ENCODE results near the gene PATJ. TPM values are rescaled to one million over a fixed set of nuclear protein-coding genes. Genes with fewer than 3 reads are reported as not detected.

PATJ gene
- polyA plus RNA-seq, 1 of the 3 experiments (the other 2 are of a cell fraction), result 3.0 TPM

DNA sequence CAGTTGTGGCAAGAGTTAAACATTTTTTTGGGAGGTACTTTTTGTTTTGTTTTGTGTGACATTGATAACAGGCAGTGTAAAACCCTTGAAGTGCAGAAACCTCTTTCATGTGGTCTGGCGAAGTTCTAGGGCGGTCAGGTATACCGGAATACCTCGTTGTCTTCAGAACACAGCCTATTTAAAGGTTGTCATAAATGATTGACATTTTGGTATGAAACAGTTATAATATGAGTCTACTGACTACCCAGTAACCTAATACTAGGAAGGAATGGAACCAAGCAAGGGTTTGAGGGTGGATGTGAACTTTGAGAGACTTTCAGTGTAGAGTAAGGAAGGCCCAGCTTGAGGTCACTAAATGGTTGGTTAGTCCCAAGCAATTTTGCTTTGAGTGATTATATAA, 40.5 kb downstream of the PATJ start:
- ChIA-PET CTCF (no interaction called here), POLR2A (no interaction called here)
- DNase-seq, result no peak
- Histone ChIP-seq H3F3A (replicated peaks; ENCODE audit: insufficient read depth) (no peaks in the 10 kb centered on the region), H3K9me2 (no peaks in the 10 kb centered on the region), H4K20me1 (ENCODE audit: insufficient read depth) (no peaks in the 10 kb centered on the region), H2AFZ (ENCODE audit: low read depth) (no peak overlapping the region), H3K79me2 (ENCODE audit: insufficient read depth) (no peaks in the 10 kb centered on the region), H3K9ac (no peak overlapping the region), H3K4me1 (ENCODE audit: control insufficient read depth in 1 of 2, insufficient read depth in 2 of 2, low read depth in 1 of 2, low read length in 1 of 2) (no peaks in the 10 kb centered on the region), H3K27ac (ENCODE audit: low read depth in 2 of 2, low read length in 1 of 2) (no peak overlapping the region), H3K4me2 (no peak overlapping the region), H3K36me3 (replicated peaks in 1 of 2; ENCODE audit: control insufficient read depth in 1 of 2, insufficient read depth in 2 of 2, low read length in 1 of 2) (no peaks in the 10 kb centered on the region), H3K27me3 (ENCODE audit: insufficient read depth) (no peaks in the 10 kb centered on the region), H3K9me3 (no peaks in the 10 kb centered on the region), H3K4me3 (ENCODE audit: low read depth in 2 of 2, low read length in 1 of 2) (no peak overlapping the region)
- TF ChIP-seq, protein P1, sequence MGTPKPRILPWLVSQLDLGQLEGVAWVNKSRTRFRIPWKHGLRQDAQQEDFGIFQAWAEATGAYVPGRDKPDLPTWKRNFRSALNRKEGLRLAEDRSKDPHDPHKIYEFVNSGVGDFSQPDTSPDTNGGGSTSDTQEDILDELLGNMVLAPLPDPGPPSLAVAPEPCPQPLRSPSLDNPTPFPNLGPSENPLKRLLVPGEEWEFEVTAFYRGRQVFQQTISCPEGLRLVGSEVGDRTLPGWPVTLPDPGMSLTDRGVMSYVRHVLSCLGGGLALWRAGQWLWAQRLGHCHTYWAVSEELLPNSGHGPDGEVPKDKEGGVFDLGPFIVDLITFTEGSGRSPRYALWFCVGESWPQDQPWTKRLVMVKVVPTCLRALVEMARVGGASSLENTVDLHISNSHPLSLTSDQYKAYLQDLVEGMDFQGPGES (IDR thresholded peaks at IDR 0.05; ENCODE audit: low read depth, low read length), result no peak
- WGBS (ENCODE audit: low lambda C conversion rate), result 97% methylated on average over 4 of the region's 4 CpGs

- no peak for DNase-seq
- Histone ChIP-seq H3K79me2 (ENCODE audit: insufficient read depth) (no peaks in the 10 kb centered on the region), H3K9ac (no peak overlapping the region), H2AFZ (ENCODE audit: low read depth) (no peak overlapping the region), H3K9me3 (no peaks in the 10 kb centered on the region), H3K36me3 (replicated peaks in 1 of 2; ENCODE audit: control insufficient read depth in 1 of 2, insufficient read depth in 2 of 2, low read length in 1 of 2) (no peaks in the 10 kb centered on the region), H3K27ac (ENCODE audit: low read depth in 2 of 2, low read length in 1 of 2) (no peak overlapping the region), H3K4me1 (ENCODE audit: control insufficient read depth in 1 of 2, insufficient read depth in 2 of 2, low read depth in 1 of 2, low read length in 1 of 2) (no peaks in the 10 kb centered on the region), H3K4me3 (ENCODE audit: low read depth in 2 of 2, low read length in 1 of 2) (no peak overlapping the region), H3K9me2 (no peaks in the 10 kb centered on the region), H3F3A (replicated peaks; ENCODE audit: insufficient read depth) (no peaks in the 10 kb centered on the region), H3K27me3 (ENCODE audit: insufficient read depth) (no peaks in the 10 kb centered on the region), H4K20me1 (ENCODE audit: insufficient read depth) (no peaks in the 10 kb centered on the region), H3K4me2 (no peak overlapping the region)
- TF ChIP-seq NRF1 (IDR thresholded peaks at IDR 0.05; ENCODE audit: low read depth, low read length) (no peak), SIN3A (IDR thresholded peaks at IDR 0.05; ENCODE audit: borderline replicate concordance, low read depth, low read length) (no peak), USF1 (IDR thresholded peaks at IDR 0.05; ENCODE audit: borderline replicate concordance, low read depth) (no peak), RXRA (IDR thresholded peaks at IDR 0.05; ENCODE audit: borderline replicate concordance, low read depth) (no peak), EZH2phosphoT487 (IDR thresholded peaks at IDR 0.05; ENCODE audit: borderline replicate concordance, low read depth) (no peak), CHD2 (IDR thresholded peaks at IDR 0.05; ENCODE audit: low read length, partially characterized antibody) (no peak), SMC3 (IDR thresholded peaks at IDR 0.05; ENCODE audit: low read depth, low read length) (no peak), RCOR1 (IDR thresholded peaks at IDR 0.05; ENCODE audit: low read length) (no peak), MEF2A (IDR thresholded peaks at IDR 0.05; ENCODE audit: borderline replicate concordance, low read depth) (no peak), FOSL2 (IDR thresholded peaks at IDR 0.05; ENCODE audit: borderline replicate concordance, low read depth) (no peak), JUND (IDR thresholded peaks at IDR 0.05) (no peak), RAD21 (IDR thresholded peaks at IDR 0.05; ENCODE audit: low read length) (no peak), RFX5 (IDR thresholded peaks at IDR 0.05; ENCODE audit: low read length) (no peak), ELF1 (IDR thresholded peaks at IDR 0.05) (no peak), FOXJ3 (CRISPR knock-in tag; IDR thresholded peaks at IDR 0.05) (no peak), CTCF (IDR thresholded peaks at IDR 0.05) (no peak), GABPA (IDR thresholded peaks at IDR 0.05; ENCODE audit: low read depth) (no peak), TEAD4 (IDR thresholded peaks at IDR 0.05; ENCODE audit: borderline replicate concordance, insufficient read depth) (no peak), NFIC (IDR thresholded peaks at IDR 0.05; ENCODE audit: borderline replicate concordance) (no peak)
- TF ChIP-seq, protein P2, sequence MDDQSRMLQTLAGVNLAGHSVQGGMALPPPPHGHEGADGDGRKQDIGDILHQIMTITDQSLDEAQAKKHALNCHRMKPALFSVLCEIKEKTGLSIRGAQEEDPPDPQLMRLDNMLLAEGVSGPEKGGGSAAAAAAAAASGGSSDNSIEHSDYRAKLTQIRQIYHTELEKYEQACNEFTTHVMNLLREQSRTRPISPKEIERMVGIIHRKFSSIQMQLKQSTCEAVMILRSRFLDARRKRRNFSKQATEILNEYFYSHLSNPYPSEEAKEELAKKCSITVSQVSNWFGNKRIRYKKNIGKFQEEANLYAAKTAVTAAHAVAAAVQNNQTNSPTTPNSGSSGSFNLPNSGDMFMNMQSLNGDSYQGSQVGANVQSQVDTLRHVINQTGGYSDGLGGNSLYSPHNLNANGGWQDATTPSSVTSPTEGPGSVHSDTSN (IDR thresholded peaks at IDR 0.05), result no peak
- WGBS (ENCODE audit: low lambda C conversion rate), result 91% methylated on average over 2 of the region's 2 CpGs
- CTCF ChIA-PET, result no interaction called here
- POLR2A ChIA-PET, result no interaction called here
Measured at GRCh38 chr1:61784726-61785125, 42.4 kb downstream of the PATJ start.

All from SK-N-SH (cell line).